HEK293T (cell line): ENCODE data around the gene ZFR2.
A peak's percentile ranks its signal among the peaks of the same experiment; 100 is the strongest.

Experiments
- CTCF ChIA-PET: fragments of 350-600 bp; formaldehyde crosslinking; extraction: SDS; loops from one replicate; lab custom pipeline; 2021; ENCODE audit warnings: antibody characterized with exemption, inconsistent platforms; lab: Yijun Ruan, JAX
- POLR2A ChIA-PET: fragments of 350-600 bp; formaldehyde crosslinking; extraction: SDS; loops from one replicate; lab custom pipeline; 2020; ENCODE audit warnings: antibody characterized with exemption, inconsistent platforms; lab: Yijun Ruan, JAX
- DNase-seq: peaks from one replicate; pipeline ENCODE4 v3.0.0; 2012; ENCODE audit warnings: mixed read lengths; ENCODE audit errors: extremely low spot score
- ARNT ChIP-seq: fragments of 450-650 bp; IDR thresholded peaks from 2 replicates; pipeline ENCODE4 v1.6.1; 2017; ENCODE audit warnings: mild to moderate bottlenecking
- BHLHE40 ChIP-seq: fragments of 450-650 bp; IDR thresholded peaks from 2 replicates; pipeline ENCODE4 v1.6.1; 2016; ENCODE audit warnings: mild to moderate bottlenecking, moderate library complexity, borderline replicate concordance
- CTBP1 ChIP-seq: fragments of 450-650 bp; IDR thresholded peaks from 2 replicates; pipeline ENCODE4 v1.6.1; 2016; ENCODE audit warnings: borderline replicate concordance
- ELF4 ChIP-seq: fragments of 450-650 bp; IDR thresholded peaks from 2 replicates; pipeline ENCODE4 v1.6.1; 2017; ENCODE audit warnings: antibody characterized with exemption
- FOXA1 ChIP-seq: fragments of 450-650 bp; IDR thresholded peaks from 2 replicates; pipeline ENCODE4 v1.6.1; 2016; ENCODE audit warnings: mild to moderate bottlenecking
- FOXK2 ChIP-seq: fragments of 450-650 bp; IDR thresholded peaks from 2 replicates; pipeline ENCODE4 v1.6.1; 2016; ENCODE audit warnings: mild to moderate bottlenecking
- FOXM1 ChIP-seq: fragments of 450-650 bp; IDR thresholded peaks from 2 replicates; pipeline ENCODE4 v1.6.1; 2017; ENCODE audit warnings: mild to moderate bottlenecking, borderline replicate concordance
- HDGF ChIP-seq: fragments of 450-650 bp; IDR thresholded peaks from 2 replicates; pipeline ENCODE4 v1.6.1; 2017; ENCODE audit warnings: antibody characterized with exemption, borderline replicate concordance
- L3MBTL2 ChIP-seq: fragments of 450-650 bp; conservative IDR thresholded peaks from 2 replicates; pipeline ENCODE4 v1.6.1; 2016; ENCODE audit warnings: mild to moderate bottlenecking
- LEF1 ChIP-seq: fragments of 450-650 bp; IDR thresholded peaks from 2 replicates; pipeline ENCODE4 v1.6.1; 2017; ENCODE audit warnings: mild to moderate bottlenecking, borderline replicate concordance
- NFRKB ChIP-seq: fragments of 450-650 bp; IDR thresholded peaks from 2 replicates; pipeline ENCODE4 v1.6.1; 2016; ENCODE audit warnings: mild to moderate bottlenecking, moderate library complexity
- SP1 ChIP-seq: fragments of 450-650 bp; IDR thresholded peaks from 2 replicates; pipeline ENCODE4 v1.6.1; 2017
- SUZ12 ChIP-seq: fragments of 450-650 bp; IDR thresholded peaks from 2 replicates; pipeline ENCODE4 v1.6.1; 2016; ENCODE audit warnings: mild to moderate bottlenecking
- TARDBP ChIP-seq: fragments of 450-650 bp; IDR thresholded peaks from 2 replicates; pipeline ENCODE4 v1.6.1; 2016
- ZNF384 ChIP-seq: fragments of 450-650 bp; IDR thresholded peaks from 2 replicates; pipeline ENCODE4 v1.6.1; 2016
- TF ChIP-seq, protein P1 (sequence below): fragments of 450-650 bp; IDR thresholded peaks from 2 replicates; pipeline ENCODE4 v1.6.1; 2016

ZFR2 gene

DNA sequence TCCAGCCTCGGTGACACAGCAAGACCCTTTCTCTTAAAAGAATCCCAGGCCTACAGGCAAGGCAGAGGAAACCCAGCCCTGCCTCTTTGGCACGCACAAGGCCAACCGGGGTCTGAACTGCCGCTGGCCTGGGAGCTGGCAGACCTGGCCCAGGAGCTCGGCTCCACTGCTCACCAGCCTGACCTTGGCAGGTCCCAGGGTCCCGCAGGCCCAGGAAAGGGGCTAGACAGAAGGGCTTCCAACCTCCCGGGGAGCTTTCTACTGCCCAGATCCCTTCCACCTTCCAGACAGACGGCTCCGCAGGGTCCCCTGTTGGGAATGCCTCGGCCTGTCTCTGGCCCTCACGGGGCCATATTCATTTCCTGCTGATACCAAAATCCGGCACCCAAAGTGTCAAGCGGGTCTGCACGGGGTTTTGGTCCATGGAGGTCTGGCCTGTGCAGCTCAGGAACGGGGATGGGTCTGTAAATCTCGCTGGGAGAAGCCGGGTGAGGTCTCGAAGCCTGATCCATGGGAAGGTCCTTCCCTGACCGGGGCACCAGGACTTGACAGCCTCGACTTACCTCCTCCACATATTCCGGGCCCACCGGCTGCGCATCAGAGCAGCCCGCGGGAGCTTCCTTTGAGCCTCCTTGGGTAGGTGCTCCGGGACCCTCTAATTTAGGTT, 46.0 kb downstream of the ZFR2 start:
- DNase-seq: no peak
- ChIA-PET POLR2A (interaction anchor here (2.1 kb wide), 1 partner anchor 60 kb away, joined by 13 read pairs; the partner anchor contains the start of gene MRPL54), CTCF (interaction anchor here (1.1 to 2.4 kb wide), 4 partner anchors 10 to 60 kb away, joined by 3 to 7 read pairs (median 4); partner anchors contain the start of gene MRPL54)
- TF ChIP-seq FOXA1 (no peak), BHLHE40 (no peak), LEF1 (no peak), ELF4 (no peak), SP1 (no peak), CTBP1 (no peak), FOXM1 (no peak), NFRKB (no peak), HDGF (no peak), FOXK2 (no peak), TARDBP (no peak), L3MBTL2 (no peak), SUZ12 (no peak)
- TF ChIP-seq, protein P1, sequence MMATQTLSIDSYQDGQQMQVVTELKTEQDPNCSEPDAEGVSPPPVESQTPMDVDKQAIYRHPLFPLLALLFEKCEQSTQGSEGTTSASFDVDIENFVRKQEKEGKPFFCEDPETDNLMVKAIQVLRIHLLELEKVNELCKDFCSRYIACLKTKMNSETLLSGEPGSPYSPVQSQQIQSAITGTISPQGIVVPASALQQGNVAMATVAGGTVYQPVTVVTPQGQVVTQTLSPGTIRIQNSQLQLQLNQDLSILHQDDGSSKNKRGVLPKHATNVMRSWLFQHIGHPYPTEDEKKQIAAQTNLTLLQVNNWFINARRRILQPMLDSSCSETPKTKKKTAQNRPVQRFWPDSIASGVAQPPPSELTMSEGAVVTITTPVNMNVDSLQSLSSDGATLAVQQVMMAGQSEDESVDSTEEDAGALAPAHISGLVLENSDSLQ: no peak

DNA sequence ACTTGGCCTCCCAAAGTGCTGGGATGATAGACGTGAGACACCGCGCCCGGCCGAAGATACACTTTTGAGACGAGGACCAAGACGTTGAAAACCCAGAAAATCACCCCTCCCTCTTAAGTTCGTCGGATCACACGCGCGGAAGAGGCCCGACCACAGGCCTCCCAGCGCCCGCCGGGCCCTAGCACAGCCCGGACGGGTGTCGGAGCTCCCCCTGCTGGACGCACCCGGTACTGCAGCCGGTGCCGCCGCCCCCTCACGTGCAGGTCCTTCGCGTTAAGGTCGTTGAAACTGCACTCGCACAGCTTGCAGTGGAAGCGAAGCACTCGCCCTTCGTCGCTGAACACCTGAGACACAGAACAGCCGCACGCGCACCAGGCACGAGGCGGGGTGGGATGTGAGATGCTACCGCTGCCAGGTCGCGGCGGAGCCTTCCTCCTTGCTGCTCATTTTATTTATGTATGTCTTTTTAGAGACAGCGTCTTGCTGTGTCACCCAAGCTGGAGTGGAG, 46.9 kb downstream of the ZFR2 start:
- peak; percentile 93 for DNase-seq
- TF ChIP-seq BHLHE40: peak; percentile 64
- no peak for TF ChIP-seq TARDBP
- TF ChIP-seq SP1: no peak
- TF ChIP-seq ELF4: no peak
- no peak for TF ChIP-seq FOXM1
- peak; percentile 87 for TF ChIP-seq L3MBTL2
- TF ChIP-seq LEF1: peak; percentile 41; the same call in 1 of the 2 replicates
- TF ChIP-seq, protein P1: no peak
- ChIA-PET POLR2A (interaction anchor here (2.1 kb wide), 1 partner anchor 59 kb away, joined by 13 read pairs; the partner anchor contains the start of gene MRPL54), CTCF (interaction anchor here (1.0 to 2.4 kb wide), 6 partner anchors 9 to 67 kb away, joined by 3 to 7 read pairs (median 4); partner anchors contain the start of gene MRPL54)

DNA sequence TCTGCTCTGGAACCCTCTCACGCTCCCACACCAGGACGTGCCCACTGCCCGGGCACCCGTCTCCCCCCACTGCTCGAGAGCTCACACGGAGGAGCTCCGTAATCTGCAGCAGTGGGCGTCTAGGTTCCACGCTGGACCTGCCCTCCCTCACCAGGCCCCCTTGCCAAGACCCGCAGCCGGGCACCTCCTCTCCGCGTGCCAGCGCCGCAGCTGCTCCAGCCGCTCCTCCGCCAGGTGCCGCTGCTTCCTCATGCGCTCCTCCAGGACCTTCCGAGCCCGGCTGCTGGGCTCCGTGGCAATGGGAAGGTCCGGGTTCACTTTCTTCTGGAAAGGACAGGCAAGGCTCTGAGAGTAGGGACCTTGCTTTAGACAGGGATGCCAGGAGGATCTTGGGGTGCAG, 47.7 kb downstream of the ZFR2 start:
- CTCF ChIA-PET: no interaction called here

DNA sequence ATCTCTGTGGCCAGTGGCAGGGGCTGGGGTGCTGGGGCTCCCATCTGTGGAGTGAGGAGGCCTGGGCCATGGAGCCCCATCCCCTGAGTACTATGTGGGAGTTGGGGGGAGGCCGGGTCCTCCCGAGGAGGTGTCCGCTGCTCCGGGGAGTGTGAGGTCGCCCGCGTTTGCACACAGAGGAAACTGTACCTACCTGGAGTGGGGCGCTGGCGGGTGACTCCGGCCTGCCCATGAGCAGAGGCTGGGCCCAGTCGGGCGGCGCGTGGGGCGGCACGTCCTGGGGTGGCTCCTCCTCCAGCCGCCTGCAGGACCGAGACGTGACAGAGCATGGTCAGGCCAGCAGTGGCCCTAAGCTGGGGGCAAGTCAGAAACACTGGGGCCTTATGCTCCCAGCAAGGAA, 48.8 kb downstream of the ZFR2 start:
- DNase-seq: no peak
- CTCF ChIA-PET: no interaction called here
- POLR2A ChIA-PET: interaction anchor here (0.6 kb wide), 1 partner anchor 57 kb away, joined by 4 read pairs; no protein-coding TSS in a partner anchor
- TF ChIP-seq BHLHE40: no peak
- TF ChIP-seq NFRKB: no peak
- TF ChIP-seq FOXA1: no peak
- TF ChIP-seq SUZ12: no peak
- no peak for TF ChIP-seq SP1
- no peak for TF ChIP-seq ELF4
- TF ChIP-seq FOXK2: no peak
- TF ChIP-seq TARDBP: no peak
- TF ChIP-seq ARNT: no peak

More for the DNA sequence above, 47.7 kb downstream of the ZFR2 start:
- POLR2A ChIA-PET: interaction anchor here (2.1 kb wide), 1 partner anchor 59 kb away, joined by 13 read pairs; the partner anchor contains the start of gene MRPL54
- TF ChIP-seq, protein P1: no peak
- TF ChIP-seq HDGF (no peak), ELF4 (no peak), SP1 (no peak), TARDBP (no peak), ARNT (no peak), ZNF384 (no peak), BHLHE40 (no peak), FOXM1 (no peak), L3MBTL2 (no peak), FOXA1 (no peak), FOXK2 (no peak), CTBP1 (no peak), LEF1 (no peak), SUZ12 (no peak), NFRKB (no peak)
- DNase-seq: no peak

DNA sequence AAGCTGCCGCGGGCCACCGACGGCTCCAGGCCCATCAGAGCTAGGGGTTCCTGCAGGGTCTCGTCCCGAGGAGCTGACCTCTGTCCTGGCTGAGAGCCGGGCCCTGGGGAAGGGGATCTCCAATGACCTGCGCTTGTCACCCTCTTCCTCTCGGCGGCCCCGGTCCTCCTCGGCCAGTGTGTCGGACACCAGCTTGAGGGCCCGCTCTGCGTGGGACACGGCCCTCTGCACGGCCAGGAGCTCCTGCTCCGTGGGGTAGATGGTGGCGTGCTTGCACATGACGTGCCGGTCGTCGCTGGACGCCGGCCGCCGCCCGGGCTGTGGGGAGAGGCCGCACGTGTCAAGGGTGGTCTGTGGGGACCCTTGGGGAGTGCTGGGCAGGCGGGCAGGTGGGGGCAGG, 49.9 kb downstream of the ZFR2 start:
- CTCF ChIA-PET: no interaction called here
- TF ChIP-seq HDGF (no peak), FOXA1 (no peak), SUZ12 (no peak), CTBP1 (no peak), BHLHE40 (no peak)
- POLR2A ChIA-PET: interaction anchor here (1.8 kb wide), 1 partner anchor 56 kb away, joined by 8 read pairs; the partner anchor contains the start of gene MRPL54
- no peak for DNase-seq

DNA sequence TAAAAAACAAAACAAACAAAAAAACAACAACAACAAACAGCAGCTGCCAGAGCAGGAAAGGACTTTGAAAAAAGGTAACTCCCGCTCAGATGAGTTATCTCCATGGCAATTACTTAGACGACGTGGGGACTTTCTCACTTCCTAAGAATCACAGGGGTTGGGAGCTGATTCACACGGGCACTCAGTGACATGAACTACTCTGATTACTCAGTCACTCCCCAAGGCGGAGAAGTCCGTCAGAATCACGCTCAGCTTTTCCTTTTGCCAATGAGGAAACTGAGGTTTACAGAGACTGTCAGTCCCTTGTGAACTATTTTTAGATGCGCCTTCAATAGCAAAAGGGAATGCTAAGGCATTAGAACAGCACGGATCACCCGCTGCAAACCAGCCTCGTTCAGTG, 50.4 kb downstream of the ZFR2 start:
- ChIA-PET CTCF (no interaction called here), POLR2A (interaction anchor here (1.8 kb wide), 1 partner anchor 56 kb away, joined by 8 read pairs; the partner anchor contains the start of gene MRPL54)
- TF ChIP-seq CTBP1: no peak
- no peak for TF ChIP-seq ZNF384
- no peak for TF ChIP-seq ARNT
- no peak for TF ChIP-seq L3MBTL2
- no peak for TF ChIP-seq HDGF
- TF ChIP-seq TARDBP: no peak
- TF ChIP-seq, protein P1: no peak
- no peak for TF ChIP-seq NFRKB
- no peak for TF ChIP-seq LEF1
- TF ChIP-seq FOXM1: no peak
- no peak for DNase-seq
